Lower lobe of right lung (tissue), 2 donors: ENCODE results near the gene MMP20. TPM values are rescaled to one million over a fixed set of nuclear protein-coding genes. Genes with fewer than 3 reads are reported as not detected.

Experiments
- ATAC-seq, 2 donors: fragments of 200-7000 bp; cut with Tn5 transposase; one replicate each; pipeline ENCODE4 v1.9.1; 2020 to 2022; ENCODE audit warnings: mild to moderate bottlenecking in 2 of 2, moderate library complexity in 2 of 2
- DNase-seq: peaks from one replicate; pipeline ENCODE4 v3.0.0-alpha.2; 2020
- H3K27ac ChIP-seq: fragments of 200-600 bp; one replicate; pipeline ENCODE4 v1.8.0; 2022
- H3K27me3 ChIP-seq: fragments of 200-600 bp; one replicate; pipeline ENCODE4 v1.8.0; 2022; ENCODE audit warnings: low read depth
- H3K36me3 ChIP-seq: fragments of 200-600 bp; one replicate; pipeline ENCODE4 v1.8.0; 2022; ENCODE audit warnings: mild to moderate bottlenecking
- H3K4me1 ChIP-seq: fragments of 200-600 bp; one replicate; pipeline ENCODE4 v1.8.0; 2022
- H3K4me3 ChIP-seq: fragments of 200-600 bp; one replicate; pipeline ENCODE4 v1.8.0; 2022; ENCODE audit warnings: mild to moderate bottlenecking
- H3K9me3 ChIP-seq: fragments of 200-600 bp; one replicate; pipeline ENCODE4 v1.8.0; 2022
- intact Hi-C: fragments of 100-400 bp; cut with DNase I; formaldehyde crosslinking; loops from one replicate; pipeline ENCODE4 v1.11.0; 2022
- total RNA-seq: library from RNA; stranded (reverse); fragmentation: NEBNext Ultra II Directional; extraction: Animal tissue kit (Norgen Biotek cat#: 25700); gene quantifications from one replicate; pipeline ENCODE4 v1.2.1, GENCODE V29; 2021
- TF ChIP-seq, protein P1 (sequence below): fragments of 200-600 bp; IDR thresholded peaks from one replicate; pipeline ENCODE4 v1.8.0; 2022; ENCODE audit warnings: antibody characterized with exemption, mild to moderate bottlenecking
- donor health status: DM: no; HTN: yes; CAD: no; lungs with severe emphysema.

MMP20 gene
- total RNA-seq, 1 donor from 2014 or later, result not detected

DNA sequence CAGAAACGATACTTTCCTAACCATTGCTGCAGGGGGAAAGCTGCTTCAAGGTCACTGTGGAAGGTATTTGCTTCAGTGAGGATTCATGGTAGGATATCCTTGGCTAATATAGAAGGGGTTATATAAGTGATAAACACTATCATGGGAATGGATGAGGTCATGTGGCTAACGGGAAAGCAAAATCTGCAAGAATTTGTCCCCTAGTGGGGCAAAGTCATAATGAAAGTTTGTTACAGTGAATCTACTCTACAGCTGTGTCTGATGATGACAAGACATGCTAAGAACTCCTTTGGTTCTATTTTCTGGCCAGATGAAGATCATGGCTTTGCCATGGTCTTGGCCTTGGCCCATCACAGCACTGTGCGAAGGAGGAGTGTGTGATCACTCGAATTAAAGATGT is 13.8 kb downstream of the MMP20 start:
- intact Hi-C loops, result no loop called here
- Histone ChIP-seq H3K4me3 (no peak overlapping the region), H3K27me3 (no peaks in the 10 kb centered on the region), H3K4me1 (no peaks in the 10 kb centered on the region), H3K36me3 (no peaks in the 10 kb centered on the region), H3K27ac (no peak overlapping the region), H3K9me3 (no peaks in the 10 kb centered on the region)
- TF ChIP-seq, protein P1, sequence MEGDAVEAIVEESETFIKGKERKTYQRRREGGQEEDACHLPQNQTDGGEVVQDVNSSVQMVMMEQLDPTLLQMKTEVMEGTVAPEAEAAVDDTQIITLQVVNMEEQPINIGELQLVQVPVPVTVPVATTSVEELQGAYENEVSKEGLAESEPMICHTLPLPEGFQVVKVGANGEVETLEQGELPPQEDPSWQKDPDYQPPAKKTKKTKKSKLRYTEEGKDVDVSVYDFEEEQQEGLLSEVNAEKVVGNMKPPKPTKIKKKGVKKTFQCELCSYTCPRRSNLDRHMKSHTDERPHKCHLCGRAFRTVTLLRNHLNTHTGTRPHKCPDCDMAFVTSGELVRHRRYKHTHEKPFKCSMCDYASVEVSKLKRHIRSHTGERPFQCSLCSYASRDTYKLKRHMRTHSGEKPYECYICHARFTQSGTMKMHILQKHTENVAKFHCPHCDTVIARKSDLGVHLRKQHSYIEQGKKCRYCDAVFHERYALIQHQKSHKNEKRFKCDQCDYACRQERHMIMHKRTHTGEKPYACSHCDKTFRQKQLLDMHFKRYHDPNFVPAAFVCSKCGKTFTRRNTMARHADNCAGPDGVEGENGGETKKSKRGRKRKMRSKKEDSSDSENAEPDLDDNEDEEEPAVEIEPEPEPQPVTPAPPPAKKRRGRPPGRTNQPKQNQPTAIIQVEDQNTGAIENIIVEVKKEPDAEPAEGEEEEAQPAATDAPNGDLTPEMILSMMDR, result no peak
- DNase-seq (no peak), ATAC-seq (no peak)

DNA sequence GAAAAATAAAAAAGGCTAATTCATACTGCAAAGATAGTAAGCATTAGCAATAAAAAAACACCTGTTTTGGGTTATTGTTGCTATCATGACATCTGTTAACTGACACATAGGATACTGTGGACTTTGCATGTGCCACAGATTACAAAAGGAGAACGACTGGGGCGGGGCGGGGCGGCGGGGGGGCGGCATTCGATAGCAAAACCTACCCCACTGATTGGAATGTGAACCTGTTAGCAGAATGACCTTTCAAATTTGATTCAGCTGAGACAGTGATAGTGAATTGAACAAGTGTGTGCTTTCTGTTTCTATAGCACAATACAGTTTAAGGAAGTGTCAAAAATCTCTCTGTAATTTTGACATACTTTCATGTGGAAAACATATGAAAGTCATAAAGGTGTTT is 14.9 kb downstream of the MMP20 start:
- H3K27ac ChIP-seq, result no peak overlapping the region
- intact Hi-C loops, result no loop called here
- ATAC-seq, result no peak
- TF ChIP-seq, protein P1, result no peak
- H3K4me3 ChIP-seq, result no peak overlapping the region
- H3K36me3 ChIP-seq, result no peaks in the 10 kb centered on the region
- H3K27me3 ChIP-seq, result no peaks in the 10 kb centered on the region
- no peaks in the 10 kb centered on the region for H3K4me1 ChIP-seq
- no peak for DNase-seq
- no peaks in the 10 kb centered on the region for H3K9me3 ChIP-seq

DNA sequence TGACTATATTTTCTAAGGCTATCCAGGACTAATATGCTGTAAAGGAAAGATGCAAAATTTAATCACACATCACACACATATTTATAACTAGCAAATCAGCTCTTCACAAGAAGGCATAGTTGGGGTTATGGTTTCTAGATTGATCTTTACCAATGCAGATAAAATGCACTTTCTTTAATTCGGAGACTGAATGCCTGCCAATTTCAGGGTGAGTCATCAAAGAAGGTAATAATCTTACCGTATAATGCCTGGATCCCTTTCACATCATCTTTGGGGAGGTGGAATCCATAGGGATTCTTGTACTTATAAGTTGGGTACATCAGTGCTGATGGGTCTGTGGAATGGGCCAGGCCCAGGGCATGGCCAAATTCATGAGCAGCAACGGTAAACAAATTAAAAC is 16.4 kb downstream of the MMP20 start:
- no peaks in the 10 kb centered on the region for H3K9me3 ChIP-seq
- no peaks in the 10 kb centered on the region for H3K4me1 ChIP-seq
- H3K36me3 ChIP-seq, result no peaks in the 10 kb centered on the region
- DNase-seq, result no peak
- no peaks in the 10 kb centered on the region for H3K27me3 ChIP-seq
- H3K4me3 ChIP-seq, result no peak overlapping the region
- intact Hi-C loops, result no loop called here
- TF ChIP-seq, protein P1, result no peak
- ATAC-seq, result no peak
- H3K27ac ChIP-seq, result no peak overlapping the region

DNA sequence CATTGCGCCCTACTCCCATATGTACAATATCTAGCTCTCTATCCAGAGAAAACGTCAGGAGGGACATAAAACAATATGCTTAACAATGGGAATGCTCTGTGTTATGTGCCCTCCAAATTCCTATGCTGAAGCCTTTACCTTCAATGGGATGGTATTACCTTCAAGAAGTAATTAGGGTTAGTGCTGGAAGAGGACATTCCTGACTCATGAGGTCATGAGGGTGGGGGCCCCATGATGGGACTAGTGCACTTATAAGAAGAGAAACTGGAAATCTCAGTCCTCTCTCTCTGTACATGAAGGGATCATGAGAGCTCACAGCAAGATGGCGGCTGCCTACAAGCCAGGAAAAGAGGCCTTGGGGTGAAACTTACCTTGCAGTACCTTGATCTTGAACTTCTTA is 20.3 kb downstream of the MMP20 start:
- intact Hi-C loops, result no loop called here
- Histone ChIP-seq H3K9me3 (no peaks in the 10 kb centered on the region), H3K4me3 (no peak overlapping the region), H3K4me1 (no peaks in the 10 kb centered on the region), H3K27me3 (no peaks in the 10 kb centered on the region), H3K27ac (no peak overlapping the region), H3K36me3 (no peaks in the 10 kb centered on the region)
- DNase-seq (no peak), ATAC-seq (no peak)
- TF ChIP-seq, protein P1, result no peak

DNA sequence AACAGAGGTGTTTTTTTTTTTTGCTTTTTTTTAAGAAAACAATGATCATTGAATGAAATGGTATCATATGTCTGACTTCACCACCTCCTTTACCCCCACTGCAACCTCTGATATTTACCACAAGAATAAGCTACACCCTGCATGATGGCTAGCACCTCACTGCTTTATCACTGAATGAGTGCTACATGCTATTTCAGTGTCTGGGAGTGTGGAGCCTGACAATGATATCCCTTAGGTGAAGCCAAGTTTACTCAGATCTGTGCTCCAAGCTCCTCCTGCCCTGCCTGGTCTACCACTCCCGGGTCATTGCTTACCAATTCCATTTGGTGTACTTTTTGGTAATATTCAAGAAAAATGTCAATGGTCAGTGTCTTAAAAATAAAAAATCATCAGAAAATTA is 21.1 kb downstream of the MMP20 start:
- DNase-seq, result no peak
- Histone ChIP-seq H3K4me1 (no peaks in the 10 kb centered on the region), H3K27me3 (no peaks in the 10 kb centered on the region), H3K36me3 (no peaks in the 10 kb centered on the region), H3K27ac (no peak overlapping the region), H3K4me3 (no peak overlapping the region), H3K9me3 (no peaks in the 10 kb centered on the region)
- intact Hi-C loops, result no loop called here
- TF ChIP-seq, protein P1, result no peak
- ATAC-seq, result no peak

DNA sequence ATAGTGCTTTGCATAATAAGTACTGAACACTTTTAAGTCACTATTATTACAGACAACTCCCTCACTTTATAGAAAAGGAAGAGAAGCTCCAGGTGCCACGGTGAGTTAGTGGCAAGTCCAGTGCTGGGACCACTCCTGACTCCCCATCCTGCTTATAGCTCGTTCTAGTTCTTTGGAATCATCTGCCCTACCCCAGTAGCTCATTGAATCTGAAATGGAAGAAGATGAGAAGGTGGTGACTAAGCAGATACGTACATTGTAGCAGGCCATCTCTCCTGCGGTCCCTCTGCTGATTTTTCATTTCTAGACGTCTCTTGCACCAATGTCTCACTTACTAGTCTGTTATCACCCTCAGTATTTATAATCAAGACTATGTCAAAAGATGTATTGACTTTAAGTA is 21.6 kb downstream of the MMP20 start:
- no peaks in the 10 kb centered on the region for H3K4me1 ChIP-seq
- TF ChIP-seq, protein P1, result no peak

More for the DNA sequence above, 21.6 kb downstream of the MMP20 start:
- Histone ChIP-seq H3K4me3 (no peak overlapping the region), H3K36me3 (no peaks in the 10 kb centered on the region), H3K27ac (no peak overlapping the region), H3K9me3 (no peaks in the 10 kb centered on the region), H3K27me3 (no peaks in the 10 kb centered on the region)
- DNase-seq (no peak), ATAC-seq (no peak)
- intact Hi-C loops, result no loop called here
